Measurements from ENCODE around the gene MYD88. TPM values are rescaled to one million over a fixed set of nuclear protein-coding genes. Genes with fewer than 3 reads are reported as not detected.

The MYD88 gene
- polyA plus RNA-seq (2013, experiment 1 of 2) = 25.3 TPM
- polyA plus RNA-seq (2013, experiment 2 of 2) = 22.2 TPM

GRCh38 chr3:38138349-38139190 lies at the start of gene MYD88:
Gene MYD88, plus strand, starts transcription at chr3:38138661. Its CDS starts 40 bp downstream, at chr3:38138701.
- H3K4me3 ChIP-seq (ENCODE audit: low read length) = peak within 1 kb of the TSS; percentile 89
- H3K36me3 ChIP-seq (ENCODE audit: insufficient read depth, low read length) = peaks cover 26% of the 10 kb centered on the region
- H3K4me1 ChIP-seq (ENCODE audit: insufficient read depth, low read length) = peaks cover 3% of the 10 kb centered on the region; the same call in 1 of the 2 replicates
- WGBS = 1% methylated on average over 65 of the region's 65 CpGs
- peak within 1 kb of the TSS; percentile 89 for H3K9ac ChIP-seq (ENCODE audit: low read depth, low read length)
- H3K27ac ChIP-seq (ENCODE audit: low read depth, low read length) = peak within 1 kb of the TSS; percentile 79
- no peaks in the 10 kb centered on the region for H3K9me3 ChIP-seq (ENCODE audit: insufficient read depth, low read depth, low read length)
- peaks cover 7% of the 10 kb centered on the region; the same call in 1 of the 2 replicates for H3K27me3 ChIP-seq (ENCODE audit: insufficient read depth, low read length)

GRCh38 chr3:38089163-38089562 lies 49.3 kb upstream of the MYD88 start:
- 92% methylated on average over 2 of the region's 2 CpGs for WGBS
- Histone ChIP-seq H3K9me3 (ENCODE audit: insufficient read depth, low read depth, low read length) (peaks cover 3% of the 10 kb centered on the region), H3K36me3 (ENCODE audit: insufficient read depth, low read length) (no peaks in the 10 kb centered on the region), H3K9ac (ENCODE audit: low read depth, low read length) (no peak overlapping the region), H3K27ac (ENCODE audit: low read depth, low read length) (no peak overlapping the region), H3K4me3 (ENCODE audit: low read length) (no peak overlapping the region), H3K4me1 (ENCODE audit: insufficient read depth, low read length) (no peaks in the 10 kb centered on the region), H3K27me3 (ENCODE audit: insufficient read depth, low read length) (no peaks in the 10 kb centered on the region)

DNA sequence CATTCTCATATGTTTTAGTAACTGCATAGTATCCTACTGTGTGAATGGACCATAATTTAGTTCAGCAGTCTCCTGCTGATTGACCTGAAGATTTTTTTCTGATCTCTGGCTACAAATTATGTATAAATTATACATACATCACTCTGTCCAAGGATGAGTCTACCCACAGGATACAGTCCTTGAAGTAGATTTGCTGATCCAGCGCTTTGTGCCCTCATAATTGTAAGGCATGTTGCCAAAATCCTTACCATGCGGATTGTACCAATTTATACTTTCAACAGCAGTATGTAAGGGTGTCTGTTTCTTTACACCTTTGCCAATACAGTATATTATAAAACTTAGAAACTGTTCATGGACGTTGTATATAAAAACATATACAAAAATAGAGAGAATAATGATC lies 48.0 kb upstream of the MYD88 start:
- Histone ChIP-seq H3K9ac (ENCODE audit: low read depth, low read length) (no peak overlapping the region), H3K4me1 (ENCODE audit: insufficient read depth, low read length) (no peaks in the 10 kb centered on the region), H3K36me3 (ENCODE audit: insufficient read depth, low read length) (no peaks in the 10 kb centered on the region), H3K27ac (ENCODE audit: low read depth, low read length) (no peak overlapping the region), H3K4me3 (ENCODE audit: low read length) (no peak overlapping the region), H3K9me3 (ENCODE audit: insufficient read depth, low read depth, low read length) (no peaks in the 10 kb centered on the region), H3K27me3 (ENCODE audit: insufficient read depth, low read length) (no peaks in the 10 kb centered on the region)
- 97% methylated on average over 2 of the region's 3 CpGs for WGBS

DNA sequence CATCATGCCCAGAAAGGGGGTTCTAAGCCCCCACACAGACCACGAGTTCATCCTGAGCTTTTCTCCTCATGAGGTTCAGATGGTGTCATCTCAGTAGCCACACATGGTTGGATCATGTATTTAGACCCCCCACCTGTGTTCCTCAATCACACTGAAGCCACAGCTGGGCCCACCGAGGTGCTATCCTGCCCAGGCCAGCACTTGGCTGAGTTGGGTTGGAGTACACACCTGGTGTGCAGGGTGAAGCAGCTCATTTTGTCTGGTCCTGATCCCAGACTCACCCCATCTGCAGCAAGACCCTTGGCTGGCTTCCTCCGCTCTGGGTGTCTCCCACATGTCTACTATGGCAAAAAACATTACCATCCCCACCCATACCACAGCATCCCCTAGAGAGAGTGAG lies 43.5 kb upstream of the MYD88 start:
- H3K27me3 ChIP-seq (ENCODE audit: insufficient read depth, low read length) = no peaks in the 10 kb centered on the region
- peaks cover 3% of the 10 kb centered on the region for H3K4me1 ChIP-seq (ENCODE audit: insufficient read depth, low read length)
- H3K36me3 ChIP-seq (ENCODE audit: insufficient read depth, low read length) = no peaks in the 10 kb centered on the region
- no peaks in the 10 kb centered on the region for H3K9me3 ChIP-seq (ENCODE audit: insufficient read depth, low read depth, low read length)
- H3K9ac ChIP-seq (ENCODE audit: low read depth, low read length) = no peak overlapping the region
- WGBS = 89% methylated on average over 3 of the region's 3 CpGs
- H3K27ac ChIP-seq (ENCODE audit: low read depth, low read length) = no peak overlapping the region
- H3K4me3 ChIP-seq (ENCODE audit: low read length) = no peak overlapping the region

DNA sequence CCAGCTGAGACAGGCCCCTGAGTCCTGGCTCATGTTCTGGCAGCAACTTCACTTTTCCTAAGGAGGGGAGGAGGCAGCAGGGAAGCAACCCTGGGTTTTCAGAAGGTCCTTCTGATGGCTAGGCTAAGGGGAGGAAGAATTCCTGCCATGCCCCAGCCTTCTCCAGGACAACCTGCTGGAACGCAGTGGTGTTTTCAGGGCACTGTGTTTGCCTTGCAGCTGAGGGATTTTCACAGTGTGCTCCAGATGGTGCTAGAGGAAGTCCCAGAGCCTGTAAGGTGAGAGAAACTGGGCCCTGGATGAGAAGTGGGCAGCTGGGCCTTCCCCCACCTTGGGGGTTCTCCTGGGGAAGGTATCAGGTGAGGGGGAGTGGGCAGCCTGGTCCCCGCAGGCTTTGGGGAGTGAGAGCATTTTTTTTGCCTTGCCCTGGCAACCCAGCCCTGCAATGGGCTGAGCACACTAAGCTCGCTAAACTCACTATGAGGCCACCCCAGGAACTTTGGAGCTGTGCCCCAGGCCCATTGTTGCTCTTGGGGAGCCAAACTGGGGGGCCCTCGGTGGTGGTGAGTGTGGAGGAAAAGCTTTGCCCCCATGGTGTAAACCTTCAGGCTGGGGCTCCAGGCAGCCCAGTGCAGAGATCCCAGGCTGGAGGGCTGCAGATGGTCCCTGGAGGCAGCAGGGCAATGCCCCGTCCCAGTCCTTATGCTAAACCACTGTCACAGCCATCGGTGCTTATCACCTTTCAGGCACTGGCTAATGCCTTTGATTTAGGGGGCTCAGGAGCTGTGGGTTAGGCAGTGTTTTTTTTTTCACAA lies 42.6 kb upstream of the MYD88 start:
- no peaks in the 10 kb centered on the region for H3K27me3 ChIP-seq (ENCODE audit: insufficient read depth, low read length)
- no peak overlapping the region for H3K4me3 ChIP-seq (ENCODE audit: low read length)
- no peaks in the 10 kb centered on the region for H3K36me3 ChIP-seq (ENCODE audit: insufficient read depth, low read length)
- no peak overlapping the region for H3K27ac ChIP-seq (ENCODE audit: low read depth, low read length)
- H3K9me3 ChIP-seq (ENCODE audit: insufficient read depth, low read depth, low read length) = no peaks in the 10 kb centered on the region
- H3K4me1 ChIP-seq (ENCODE audit: insufficient read depth, low read length) = peaks cover 6% of the 10 kb centered on the region
- 90% methylated on average over 6 of the region's 6 CpGs for WGBS
- H3K9ac ChIP-seq (ENCODE audit: low read depth, low read length) = no peak overlapping the region

DNA sequence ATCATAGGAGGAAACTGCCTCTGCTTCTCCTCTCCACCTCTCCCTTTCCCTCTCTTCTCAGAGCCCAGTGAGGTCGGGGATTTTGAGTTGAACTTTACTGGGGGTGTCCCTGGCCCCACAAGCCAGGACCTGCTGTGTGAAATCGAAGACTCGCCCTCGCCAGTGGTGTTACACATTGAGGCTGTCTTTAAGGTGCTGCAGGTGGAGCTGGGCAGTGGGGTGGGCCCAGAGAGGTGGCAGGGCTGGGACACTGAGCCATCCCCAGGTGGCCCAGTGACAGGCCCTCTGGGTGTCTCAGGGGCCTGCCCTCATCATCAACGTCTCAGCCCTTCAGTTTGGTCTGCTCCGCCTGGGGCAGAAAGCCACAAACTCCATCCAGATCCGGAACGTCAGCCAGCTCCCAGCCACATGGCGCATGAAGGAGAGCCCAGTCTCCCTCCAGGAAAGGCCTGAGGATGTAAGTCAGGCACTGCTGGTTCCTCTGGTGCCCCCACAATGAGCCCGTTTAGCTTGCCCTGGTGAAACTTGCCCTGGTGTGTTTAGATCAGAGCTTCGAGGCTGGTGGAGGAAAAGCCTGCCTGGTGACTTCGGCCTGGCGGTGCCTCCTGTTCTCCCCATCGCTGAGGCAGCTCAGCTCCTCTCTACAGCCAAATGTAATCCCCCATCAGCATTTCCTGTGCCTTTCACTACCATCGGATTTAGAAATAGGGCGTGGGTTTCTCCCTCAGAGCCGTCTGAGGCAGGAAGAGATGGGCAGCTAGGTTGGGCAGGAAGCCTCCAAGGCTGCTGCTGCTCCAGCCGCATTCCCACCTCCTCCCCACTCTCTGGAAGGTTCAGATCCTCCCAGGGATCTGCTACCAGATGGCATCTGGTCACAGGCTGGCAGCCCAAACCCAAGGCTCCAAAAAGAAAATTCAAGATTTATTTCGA lies 40.8 kb upstream of the MYD88 start:
- no peaks in the 10 kb centered on the region for H3K36me3 ChIP-seq (ENCODE audit: insufficient read depth, low read length)
- H3K9ac ChIP-seq (ENCODE audit: low read depth, low read length) = no peak overlapping the region
- H3K4me1 ChIP-seq (ENCODE audit: insufficient read depth, low read length) = peaks cover 14% of the 10 kb centered on the region
- 88% methylated on average over 19 of the region's 19 CpGs for WGBS
- no peak overlapping the region for H3K27ac ChIP-seq (ENCODE audit: low read depth, low read length)
- H3K9me3 ChIP-seq (ENCODE audit: insufficient read depth, low read depth, low read length) = no peaks in the 10 kb centered on the region
- no peaks in the 10 kb centered on the region for H3K27me3 ChIP-seq (ENCODE audit: insufficient read depth, low read length)
- H3K4me3 ChIP-seq (ENCODE audit: low read length) = no peak overlapping the region

DNA sequence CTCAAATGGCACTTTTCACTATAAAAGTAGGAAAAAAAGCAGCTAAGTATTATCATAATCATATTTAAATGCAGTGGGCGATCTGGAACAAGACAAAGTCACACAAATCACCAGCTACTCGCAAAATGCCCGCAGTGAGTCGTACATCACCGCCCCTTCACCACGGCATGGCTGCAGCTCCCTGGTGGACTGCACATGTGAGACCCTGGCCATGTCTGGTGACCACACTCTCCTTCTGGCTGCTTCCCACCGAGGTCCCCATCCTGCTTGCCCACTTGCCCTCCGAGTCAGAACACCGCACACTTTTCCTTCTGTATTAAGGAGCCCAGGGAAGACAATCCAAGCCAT lies 40.1 kb upstream of the MYD88 start:
- Histone ChIP-seq H3K4me1 (ENCODE audit: insufficient read depth, low read length) (peaks cover 14% of the 10 kb centered on the region), H3K27ac (ENCODE audit: low read depth, low read length) (no peak overlapping the region), H3K27me3 (ENCODE audit: insufficient read depth, low read length) (no peaks in the 10 kb centered on the region), H3K9ac (ENCODE audit: low read depth, low read length) (no peak overlapping the region), H3K9me3 (ENCODE audit: insufficient read depth, low read depth, low read length) (no peaks in the 10 kb centered on the region), H3K4me3 (ENCODE audit: low read length) (no peak overlapping the region), H3K36me3 (ENCODE audit: insufficient read depth, low read length) (no peaks in the 10 kb centered on the region)
- WGBS = 92% methylated on average over 9 of the region's 9 CpGs

DNA sequence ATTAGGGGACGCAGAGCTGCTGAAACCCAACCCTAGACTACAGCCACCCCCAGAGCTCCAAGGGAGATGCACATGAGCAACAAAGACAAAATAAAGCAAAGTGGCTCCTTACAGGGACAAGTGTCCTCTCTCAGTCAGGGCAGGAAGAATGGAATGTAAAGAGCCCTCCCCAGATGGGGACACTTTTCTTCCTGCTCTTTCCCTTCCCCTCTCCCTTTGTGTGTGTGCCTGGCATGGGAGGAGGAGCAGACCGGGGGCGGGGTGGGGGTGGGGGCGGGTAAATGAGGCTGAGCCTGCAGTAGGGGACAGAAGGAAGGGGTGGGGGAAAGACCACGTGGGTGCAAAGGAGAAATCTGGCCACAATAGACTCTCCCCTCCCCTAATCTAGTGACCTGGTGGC lies 38.9 kb upstream of the MYD88 start:
- Histone ChIP-seq H3K4me3 (ENCODE audit: low read length) (peak overlapping the region; percentile 6; the same call in 1 of the 2 replicates), H3K4me1 (ENCODE audit: insufficient read depth, low read length) (peaks cover 14% of the 10 kb centered on the region), H3K27me3 (ENCODE audit: insufficient read depth, low read length) (no peaks in the 10 kb centered on the region), H3K27ac (ENCODE audit: low read depth, low read length) (no peak overlapping the region; the same call in 1 of the 2 replicates), H3K36me3 (ENCODE audit: insufficient read depth, low read length) (no peaks in the 10 kb centered on the region), H3K9ac (ENCODE audit: low read depth, low read length) (no peak overlapping the region), H3K9me3 (ENCODE audit: insufficient read depth, low read depth, low read length) (no peaks in the 10 kb centered on the region)
- WGBS = 0% methylated on average over 1 of the region's 5 CpGs

GRCh38 chr3:38100498-38100897 lies 38.0 kb upstream of the MYD88 start:
- no peaks in the 10 kb centered on the region for H3K36me3 ChIP-seq (ENCODE audit: insufficient read depth, low read length)
- no peaks in the 10 kb centered on the region; the same call in 1 of the 2 replicates for H3K9me3 ChIP-seq (ENCODE audit: insufficient read depth, low read depth, low read length)
- WGBS = 95% methylated on average over 2 of the region's 3 CpGs
- peaks cover 14% of the 10 kb centered on the region for H3K4me1 ChIP-seq (ENCODE audit: insufficient read depth, low read length)
- H3K9ac ChIP-seq (ENCODE audit: low read depth, low read length) = no peak overlapping the region
- H3K27ac ChIP-seq (ENCODE audit: low read depth, low read length) = no peak overlapping the region
- no peaks in the 10 kb centered on the region for H3K27me3 ChIP-seq (ENCODE audit: insufficient read depth, low read length)
- H3K4me3 ChIP-seq (ENCODE audit: low read length) = no peak overlapping the region

DNA sequence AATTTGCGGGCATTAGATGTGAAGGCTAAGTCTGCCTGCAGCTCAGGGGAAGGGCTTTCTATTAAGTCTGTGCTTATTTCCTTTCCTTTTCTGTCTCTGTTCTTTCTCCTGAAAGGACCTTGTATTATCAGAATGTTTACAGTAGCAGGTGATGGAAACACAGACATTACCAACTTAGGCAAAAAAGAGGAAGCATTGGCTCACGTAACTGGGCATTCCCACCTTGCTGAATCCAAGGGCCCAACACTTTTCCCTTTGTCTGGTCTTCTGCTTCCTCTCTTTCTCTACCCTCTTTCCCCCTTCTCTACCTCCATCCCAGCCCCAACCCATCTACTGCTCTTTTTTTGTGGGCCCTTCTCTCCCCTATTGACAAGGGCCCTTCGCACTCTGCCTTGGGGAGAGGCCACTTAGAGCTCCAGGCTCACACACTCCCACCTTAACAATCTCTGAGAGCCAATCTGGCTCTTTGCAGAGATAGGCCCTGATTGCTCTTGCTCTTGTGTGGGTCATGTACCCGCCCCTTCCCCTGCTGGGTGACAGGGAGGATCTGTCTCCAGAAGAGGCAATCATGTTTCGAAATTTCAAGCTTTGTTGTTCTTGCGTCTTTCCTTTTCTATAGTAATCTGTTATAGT lies 36.5 kb upstream of the MYD88 start:
- H3K27me3 ChIP-seq (ENCODE audit: insufficient read depth, low read length) = no peaks in the 10 kb centered on the region
- H3K36me3 ChIP-seq (ENCODE audit: insufficient read depth, low read length) = no peaks in the 10 kb centered on the region
- H3K4me1 ChIP-seq (ENCODE audit: insufficient read depth, low read length) = peaks cover 14% of the 10 kb centered on the region
- no peak overlapping the region for H3K27ac ChIP-seq (ENCODE audit: low read depth, low read length)
- no peak overlapping the region for H3K4me3 ChIP-seq (ENCODE audit: low read length)
- WGBS = 74% methylated on average over 6 of the region's 6 CpGs
- no peaks in the 10 kb centered on the region; the same call in 1 of the 2 replicates for H3K9me3 ChIP-seq (ENCODE audit: insufficient read depth, low read depth, low read length)
- H3K9ac ChIP-seq (ENCODE audit: low read depth, low read length) = no peak overlapping the region

All from HUES64 (cell line).